ENCODE data around the gene KCNE1.
"Not testable (repeated sequence)": the region's sequence is repeated elsewhere in the genome, so short reads cannot be mapped to it uniquely, and the experiment has no call there.

Gene KCNE1

DNA sequence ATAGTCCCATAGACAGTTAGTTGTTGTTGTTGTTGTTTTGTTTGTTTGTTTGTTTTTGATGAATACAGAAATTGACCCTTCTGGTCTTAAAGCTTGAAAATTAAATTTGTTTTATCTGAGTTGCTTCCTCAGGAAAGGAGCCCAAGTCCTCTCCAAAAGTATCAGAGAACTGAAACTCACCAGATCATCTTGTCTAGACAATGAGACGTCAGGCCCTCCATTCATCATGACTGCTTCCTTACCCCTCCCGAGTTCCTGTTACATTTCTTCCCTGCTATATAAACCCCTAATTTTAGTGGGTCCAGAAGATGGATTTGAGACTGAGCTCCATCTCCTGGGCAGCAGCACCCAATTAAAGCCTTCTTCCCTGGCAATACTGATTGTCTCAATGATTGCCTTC, 105.3 kb downstream of the KCNE1 start:
- DNase-seq: not testable (repeated sequence)

DNA sequence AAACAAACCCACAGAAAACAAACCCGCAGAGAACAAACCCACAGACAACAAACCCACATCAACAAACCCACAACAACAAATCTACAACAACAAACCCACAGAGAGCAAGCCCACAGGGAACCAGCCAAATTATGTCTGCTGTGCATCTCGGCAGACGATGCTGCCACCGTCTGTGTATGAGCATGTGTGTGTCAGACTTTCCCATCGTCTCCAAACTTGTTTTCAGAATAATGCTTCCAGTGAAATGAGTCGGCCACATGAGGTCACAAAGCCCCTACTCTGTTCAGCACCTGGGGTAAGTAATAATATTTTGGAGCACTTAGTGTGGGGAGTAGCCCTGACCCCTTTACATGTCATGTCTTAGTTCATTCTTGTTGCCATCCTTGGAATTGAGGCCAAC, 105.9 kb downstream of the KCNE1 start:
- DNase-seq: not testable (repeated sequence)

DNA sequence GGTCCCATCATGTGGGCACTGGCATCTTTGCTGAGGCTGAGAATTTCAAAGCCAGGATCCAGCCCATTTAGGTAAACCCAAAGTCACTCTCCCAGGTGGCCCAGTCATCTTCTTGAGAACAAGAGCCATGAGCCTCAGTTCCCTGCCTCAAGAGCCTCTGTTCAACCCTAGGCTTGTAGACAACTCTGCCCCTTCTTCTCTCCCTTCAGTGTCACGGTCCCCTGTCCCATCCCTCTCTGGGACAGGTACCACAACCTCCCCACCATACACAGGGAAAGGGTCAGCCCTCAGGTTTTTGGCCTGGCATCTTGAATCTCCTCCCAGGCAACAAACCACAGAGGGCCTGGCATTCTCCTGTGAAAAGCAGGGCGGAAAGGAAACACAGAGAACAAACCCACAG, 106.3 kb downstream of the KCNE1 start:
- DNase-seq: not testable (repeated sequence)

DNA sequence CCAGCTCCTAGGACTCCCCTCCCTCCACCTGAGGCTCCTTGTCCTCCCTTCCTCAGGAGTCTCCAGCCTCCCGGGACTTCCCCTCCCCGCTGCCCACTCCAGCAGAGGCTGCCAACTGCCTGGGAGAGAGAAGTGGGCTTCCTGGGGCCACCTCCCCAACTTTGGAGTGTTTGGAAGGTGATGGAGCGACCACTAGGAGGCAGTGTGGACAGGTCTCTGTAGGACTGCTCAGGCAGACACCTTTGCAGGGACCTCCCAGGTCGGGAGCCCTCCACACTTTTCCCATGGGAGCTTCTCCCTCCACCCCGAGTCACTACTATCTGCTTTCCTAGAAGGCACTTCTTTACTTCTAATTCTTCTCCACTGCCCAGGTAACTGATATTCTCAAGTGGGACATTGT, 107.3 kb downstream of the KCNE1 start:
- DNase-seq: not testable (repeated sequence)

DNA sequence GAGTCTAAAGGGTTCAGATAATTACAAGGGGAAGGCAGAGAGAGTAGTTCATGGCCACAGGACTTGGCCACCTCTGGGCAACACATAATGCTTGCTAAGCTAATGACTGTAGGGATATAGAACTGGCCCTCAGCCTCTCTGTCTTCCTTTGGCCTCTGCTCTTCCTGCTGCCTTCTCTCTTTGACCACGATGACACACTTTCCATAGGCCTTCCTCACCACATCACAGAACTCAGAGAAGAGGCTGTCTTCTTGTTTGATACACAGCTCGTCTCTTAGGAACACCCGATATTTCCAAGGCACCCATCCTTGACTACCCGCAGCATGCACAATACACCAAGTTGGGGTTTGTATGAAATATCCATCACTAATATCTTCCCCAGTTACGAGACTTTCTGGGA, 111.5 kb downstream of the KCNE1 start:
- not testable (repeated sequence) for DNase-seq

Data from T1000 (cell line).